Panc1 (cell line): Measurements from ENCODE around the gene MYT1.

Experiments used
- CTCF ChIP-seq: fragments of 450-650 bp; IDR thresholded peaks from 2 replicates; pipeline ENCODE4 v1.5.1; 2017; ENCODE audit warnings: mild to moderate bottlenecking
- POLR2AphosphoS5 ChIP-seq: IDR thresholded peaks from 2 replicates; pipeline ENCODE4 v1.6.1; 2012; ENCODE audit warnings: mild to moderate bottlenecking, low read depth, low read length, moderate library complexity
- REST ChIP-seq, 2 experiments: IDR thresholded peaks; 2 replicates each; pipeline ENCODE4 v1.6.1; 2011 to 2012; ENCODE audit warnings: low read depth in 2 of 2, control low read depth in 1 of 2, low read length in 1 of 2, mild to moderate bottlenecking in 1 of 2, moderate library complexity in 1 of 2; ENCODE audit not compliant: insufficient read depth in 1 of 2
- TCF7L2 ChIP-seq: IDR thresholded peaks from 2 replicates; pipeline ENCODE4 v1.6.1; 2011; ENCODE audit warnings: mild to moderate bottlenecking, low read depth, low read length, inconsistent platforms

GRCh38 chr20:64256282-64256935 lies 92.2 kb downstream of the MYT1 start:
- TF ChIP-seq POLR2AphosphoS5 (no peak), CTCF (no peak), REST (IDR thresholded peaks at IDR 0.05; ENCODE audit: insufficient read depth in 1 of 2, low read depth in 2 of 2, low read length in 1 of 2) (no peak), TCF7L2 (no peak)
